SK-N-SH (cell line): ENCODE results near the gene EHBP1L1. TPM values are rescaled to one million over a fixed set of nuclear protein-coding genes. Genes with fewer than 3 reads are reported as not detected.

Experiments
- CTCF ChIA-PET: fragments of 300-600, 350-600 bp; formaldehyde crosslinking; extraction: SDS; loops from one replicate; lab custom pipeline; 2021; lab: Yijun Ruan, JAX
- POLR2A ChIA-PET: fragments of 350-600 bp; sonication (Branson Sonifier 250); formaldehyde crosslinking; extraction: SDS; loops from one replicate; lab custom pipeline; 2020; ENCODE audit warnings: antibody characterized with exemption, inconsistent platforms; lab: Yijun Ruan, JAX
- DNase-seq: peaks from one replicate; pipeline ENCODE4 v3.0.0; 2012
- H2AFZ ChIP-seq: fragments of 200-600 bp; sonication (generic); 2 replicates; pipeline ENCODE4 v1.8.1; 2016; ENCODE audit warnings: antibody characterized with exemption, mild to moderate bottlenecking, low read depth
- H3F3A ChIP-seq: fragments of 200-600 bp; sonication (generic); replicated peaks from 2 replicates; pipeline ENCODE3; 2016; ENCODE audit warnings: antibody characterized with exemption, mild to moderate bottlenecking; ENCODE audit not compliant: insufficient read depth
- H3K27ac ChIP-seq, 2 experiments: fragments of 200-500 bp in 1 of 2; fragments of 200-600 bp in 1 of 2; sonication (Bioruptor generic) in 1 of 2; sonication (generic), shearing (Covaris generic) in 1 of 2; 2 replicates each; pipeline versions ENCODE4 v1.5.1 to v1.6.1; 2014 to 2016; ENCODE audit warnings: low read depth in 2 of 2, inconsistent platforms in 1 of 2, low read length in 1 of 2, mild to moderate bottlenecking in 1 of 2, mixed read lengths in 1 of 2
- H3K27me3 ChIP-seq: fragments of 200-600 bp; sonication (generic), shearing (Covaris generic); 2 replicates; pipeline ENCODE4 v1.6.1; 2016; ENCODE audit warnings: mixed run types; ENCODE audit not compliant: insufficient read depth
- H3K36me3 ChIP-seq, 2 experiments: fragments of 200-500 bp in 1 of 2; fragments of 200-600 bp in 1 of 2; sonication (Bioruptor generic) in 1 of 2; sonication (generic) in 1 of 2; replicated peaks in 1 of 2; 2 replicates each; pipeline versions ENCODE3 to v1.5.1; 2014 to 2016; ENCODE audit warnings: low read length in 1 of 2, mild to moderate bottlenecking in 1 of 2; ENCODE audit not compliant: insufficient read depth in 2 of 2, control insufficient read depth in 1 of 2
- H3K4me1 ChIP-seq, 2 experiments: fragments of 200-500 bp in 1 of 2; fragments of 200-600 bp in 1 of 2; sonication (Bioruptor generic) in 1 of 2; sonication (generic), shearing (Covaris generic) in 1 of 2; 2 replicates each; pipeline versions ENCODE4 v1.5.1 to v1.6.1; 2014 to 2016; ENCODE audit warnings: low read depth in 1 of 2, low read length in 1 of 2, mixed run types in 1 of 2; ENCODE audit not compliant: insufficient read depth in 2 of 2, control insufficient read depth in 1 of 2
- H3K4me2 ChIP-seq: fragments of 200-600 bp; sonication (generic), shearing (Covaris generic); 2 replicates; pipeline ENCODE4 v1.6.1; 2017; ENCODE audit warnings: mixed run types
- H3K4me3 ChIP-seq, 2 experiments: fragments of 200-500 bp in 1 of 2; fragments of 200-600 bp in 1 of 2; sonication (Bioruptor generic) in 1 of 2; sonication (generic), shearing (Covaris generic) in 1 of 2; 2 replicates each; pipeline versions ENCODE4 v1.5.1 to v1.8.1; 2014 to 2016; ENCODE audit warnings: low read depth in 2 of 2, inconsistent platforms in 1 of 2, low read length in 1 of 2, mild to moderate bottlenecking in 1 of 2, mixed read lengths in 1 of 2, moderate library complexity in 1 of 2
- H3K79me2 ChIP-seq: fragments of 200-600 bp; sonication (generic); 2 replicates; pipeline ENCODE4 v1.8.1; 2017; ENCODE audit warnings: mild to moderate bottlenecking; ENCODE audit not compliant: insufficient read depth
- H3K9ac ChIP-seq: fragments of 200-600 bp; sonication (generic); 2 replicates; pipeline ENCODE4 v1.6.1; 2017; ENCODE audit warnings: mixed run types
- H3K9me2 ChIP-seq: fragments of 200-600 bp; sonication (generic); 2 replicates; pipeline ENCODE4 v1.6.1; 2017; ENCODE audit warnings: mixed run types
- H3K9me3 ChIP-seq: fragments of 200-600 bp; sonication (generic); 2 replicates; pipeline ENCODE4 v1.6.1; 2017; ENCODE audit warnings: mixed run types, mild to moderate bottlenecking, moderate library complexity
- H4K20me1 ChIP-seq: fragments of 200-600 bp; sonication (generic); 2 replicates; pipeline ENCODE4 v1.6.1; 2017; ENCODE audit warnings: mild to moderate bottlenecking, mixed run types; ENCODE audit not compliant: insufficient read depth
- CHD2 ChIP-seq: fragments of 150-350 bp; IDR thresholded peaks from 2 replicates; pipeline ENCODE4 v1.6.1; 2018; ENCODE audit warnings: low read length; ENCODE audit not compliant: partially characterized antibody
- EZH2phosphoT487 ChIP-seq: fragments of 200-600 bp; sonication (generic); IDR thresholded peaks from 2 replicates; pipeline ENCODE4 v1.6.1; 2017; ENCODE audit warnings: low read depth, mixed run types, mild to moderate bottlenecking, antibody characterized with exemption, moderate library complexity, borderline replicate concordance
- FOSL2 ChIP-seq: IDR thresholded peaks from 2 replicates; pipeline ENCODE4 v1.4.0; 2012; ENCODE audit warnings: low read depth, mild to moderate bottlenecking, moderate library complexity, borderline replicate concordance
- GABPA ChIP-seq: IDR thresholded peaks from 2 replicates; pipeline ENCODE4 v1.4.0; 2012; ENCODE audit warnings: low read depth, mild to moderate bottlenecking
- GATA2 ChIP-seq: sonication (generic); formaldehyde crosslinking; IDR thresholded peaks from 2 replicates; pipeline ENCODE4 v1.5.0; 2020; ENCODE audit warnings: mild to moderate bottlenecking, missing genetic modification reagents
- JUND ChIP-seq: IDR thresholded peaks from 2 replicates; pipeline ENCODE4 v1.4.0; 2012
- MEF2A ChIP-seq: IDR thresholded peaks from 2 replicates; pipeline ENCODE4 v1.4.0; 2012; ENCODE audit warnings: low read depth, borderline replicate concordance
- MXI1 ChIP-seq: IDR thresholded peaks from 2 replicates; pipeline ENCODE4 v1.6.1; 2012; ENCODE audit warnings: mild to moderate bottlenecking, low read depth, low read length, improper control_type of control experiment
- NRF1 ChIP-seq: IDR thresholded peaks from 2 replicates; pipeline ENCODE4 v1.6.1; 2012; ENCODE audit warnings: low read depth, mild to moderate bottlenecking, low read length
- RCOR1 ChIP-seq: fragments of 150-350 bp; IDR thresholded peaks from 2 replicates; pipeline ENCODE4 v1.6.1; 2017; ENCODE audit warnings: antibody characterized with exemption, low read length
- SMC3 ChIP-seq: IDR thresholded peaks from 2 replicates; pipeline ENCODE4 v1.6.1; 2012; ENCODE audit warnings: low read depth, low read length, improper control_type of control experiment
- YY1 ChIP-seq: IDR thresholded peaks from 2 replicates; pipeline ENCODE4 v1.4.0; 2012; ENCODE audit warnings: low read depth, mild to moderate bottlenecking
- WGBS: methylation state at CpG from one replicate; pipeline ENCODE4 v1.1.6; 2017; ENCODE audit warnings: low lambda C conversion rate; 5-methylcytosine and 5-hydroxymethylcytosine counted together
- polyA plus RNA-seq, 3 experiments: library from polyadenylated mRNA; depleted of rRNA; stranded (reverse); fragments of >200 nt; gene quantifications; 2 replicates each; pipeline ENCODE4 v1.2.3, GENCODE V29; 2012
- TF ChIP-seq, protein P1 (sequence below): IDR thresholded peaks from 2 replicates; pipeline ENCODE4 v1.4.0; 2012; ENCODE audit warnings: low read depth, borderline replicate concordance
- TF ChIP-seq, protein P2 (sequence below): fragments of 200-600 bp; sonication (generic); IDR thresholded peaks from 2 replicates; pipeline ENCODE4 v1.6.1; 2017; ENCODE audit warnings: antibody characterized with exemption, mild to moderate bottlenecking, moderate library complexity
- TF ChIP-seq, protein P3 (sequence below): IDR thresholded peaks from 2 replicates; pipeline ENCODE4 v1.4.0; 2012; ENCODE audit warnings: low read depth, borderline replicate concordance
- TF ChIP-seq, protein P4 (sequence below): IDR thresholded peaks from 2 replicates; pipeline ENCODE4 v1.4.0; 2012; ENCODE audit warnings: low read depth

The EHBP1L1 gene
- polyA plus RNA-seq, 1 of the 3 experiments (the other 2 are of a cell fraction), result 48.7 TPM

DNA sequence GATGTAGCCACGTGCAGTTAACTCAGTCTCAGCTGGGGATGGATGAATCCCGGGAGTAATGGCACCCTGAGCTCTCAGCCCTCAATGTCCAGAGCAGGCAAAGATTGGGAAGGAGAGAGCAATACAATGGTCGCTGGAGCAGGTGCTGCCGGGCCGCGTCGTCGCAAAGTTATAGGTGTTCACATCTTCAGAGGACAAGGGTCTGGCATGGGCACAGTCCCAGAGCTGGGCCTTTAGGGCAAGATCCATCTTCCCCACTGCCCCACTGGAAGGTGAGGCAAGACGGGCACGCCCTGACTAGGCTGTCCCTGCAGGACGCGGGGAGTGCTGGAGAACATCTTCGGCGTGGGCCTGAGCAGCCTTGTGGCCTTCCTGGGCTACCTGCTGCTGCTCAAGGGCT is 47.3 kb downstream of the EHBP1L1 start:
- POLR2A ChIA-PET, result interaction anchor here (1.6 kb wide), 1 partner anchor 8 kb away, joined by 5 read pairs; no protein-coding TSS in a partner anchor
- H4K20me1 ChIP-seq, result 0 out of 2 replicates have a peak, but pooled peaks cover 11% of the 10 kb centered on the region

DNA sequence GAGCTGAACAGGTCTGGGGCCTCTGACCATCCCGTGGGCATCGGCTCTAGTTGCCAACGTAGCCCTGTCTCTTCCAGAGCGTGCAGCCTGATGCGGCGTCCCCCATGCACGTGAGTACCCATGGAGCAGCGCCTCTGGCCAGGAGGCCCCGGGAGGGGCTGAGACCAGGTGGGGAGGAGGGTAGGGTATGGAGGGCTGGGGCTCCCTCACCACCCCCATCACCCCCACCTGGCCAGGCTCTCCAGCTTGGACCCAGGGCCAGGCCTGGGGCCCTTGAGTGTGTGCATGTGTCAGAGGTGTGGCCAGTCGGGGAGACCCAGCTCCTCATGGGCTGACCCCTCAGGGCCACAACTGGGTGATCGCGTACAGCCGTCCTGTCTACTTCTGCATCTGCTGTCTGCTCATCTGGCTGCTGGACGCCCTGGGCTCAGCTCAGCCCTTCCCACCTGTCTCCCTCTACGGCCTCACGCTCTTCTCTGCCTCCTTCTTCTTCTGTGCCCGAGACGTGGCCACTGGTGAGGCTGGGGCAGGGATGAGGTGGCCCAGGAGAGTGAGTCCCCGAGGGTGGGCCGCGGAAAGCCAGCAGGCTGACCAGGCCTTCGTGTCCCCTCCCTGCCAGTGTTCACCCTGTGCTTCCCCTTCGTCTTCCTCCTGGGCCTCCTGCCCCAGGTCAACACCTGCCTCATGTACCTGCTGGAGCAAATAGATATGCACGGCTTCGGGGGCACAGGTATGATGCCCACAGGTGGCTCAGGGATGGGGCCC is 48.2 kb downstream of the EHBP1L1 start:
- Histone ChIP-seq H4K20me1 (0 out of 2 replicates have a peak, but pooled peaks cover 5% of the 10 kb centered on the region), H3K4me3 (no peak overlapping the region), H3K4me1 (no peaks in the 10 kb centered on the region), H3K27me3 (no peaks in the 10 kb centered on the region), H2AFZ (no peak overlapping the region), H3K36me3 (peaks cover 16 to 89% of the 10 kb centered on the region in 2 experiments), H3K79me2 (peaks cover 25% of the 10 kb centered on the region; the same call in 1 of the 2 replicates), H3K9me2 (no peaks in the 10 kb centered on the region), H3K9ac (no peak overlapping the region), H3F3A (no peaks in the 10 kb centered on the region), H3K4me2 (no peak overlapping the region), H3K27ac (no peak overlapping the region; a peak in 1 of 4 replicates), H3K9me3 (no peaks in the 10 kb centered on the region)
- no peak for DNase-seq
- 97% methylated on average over 22 of the region's 25 CpGs for WGBS
- ChIA-PET POLR2A (interaction anchor here (1.6 kb wide), 1 partner anchor 9 kb away, joined by 5 read pairs; no protein-coding TSS in a partner anchor), CTCF (interaction anchor here (1.4 kb wide), 1 partner anchor 51 kb away, joined by 3 read pairs; no protein-coding TSS in a partner anchor)
- TF ChIP-seq JUND (no peak), RCOR1 (no peak), FOSL2 (no peak), CHD2 (no peak), GABPA (no peak), GATA2 (no peak), NRF1 (no peak)
- TF ChIP-seq, protein P1, sequence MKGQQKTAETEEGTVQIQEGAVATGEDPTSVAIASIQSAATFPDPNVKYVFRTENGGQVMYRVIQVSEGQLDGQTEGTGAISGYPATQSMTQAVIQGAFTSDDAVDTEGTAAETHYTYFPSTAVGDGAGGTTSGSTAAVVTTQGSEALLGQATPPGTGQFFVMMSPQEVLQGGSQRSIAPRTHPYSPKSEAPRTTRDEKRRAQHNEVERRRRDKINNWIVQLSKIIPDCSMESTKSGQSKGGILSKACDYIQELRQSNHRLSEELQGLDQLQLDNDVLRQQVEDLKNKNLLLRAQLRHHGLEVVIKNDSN, result no peak

More for the DNA sequence above, 47.3 kb downstream of the EHBP1L1 start:
- H2AFZ ChIP-seq, result no peak overlapping the region
- peaks cover 20 to 91% of the 10 kb centered on the region in 2 experiments for H3K36me3 ChIP-seq
- TF ChIP-seq GABPA (no peak), YY1 (no peak), EZH2phosphoT487 (no peak), MXI1 (no peak), RCOR1 (no peak), GATA2 (no peak), SMC3 (no peak), MEF2A (no peak)
- TF ChIP-seq, protein P2, sequence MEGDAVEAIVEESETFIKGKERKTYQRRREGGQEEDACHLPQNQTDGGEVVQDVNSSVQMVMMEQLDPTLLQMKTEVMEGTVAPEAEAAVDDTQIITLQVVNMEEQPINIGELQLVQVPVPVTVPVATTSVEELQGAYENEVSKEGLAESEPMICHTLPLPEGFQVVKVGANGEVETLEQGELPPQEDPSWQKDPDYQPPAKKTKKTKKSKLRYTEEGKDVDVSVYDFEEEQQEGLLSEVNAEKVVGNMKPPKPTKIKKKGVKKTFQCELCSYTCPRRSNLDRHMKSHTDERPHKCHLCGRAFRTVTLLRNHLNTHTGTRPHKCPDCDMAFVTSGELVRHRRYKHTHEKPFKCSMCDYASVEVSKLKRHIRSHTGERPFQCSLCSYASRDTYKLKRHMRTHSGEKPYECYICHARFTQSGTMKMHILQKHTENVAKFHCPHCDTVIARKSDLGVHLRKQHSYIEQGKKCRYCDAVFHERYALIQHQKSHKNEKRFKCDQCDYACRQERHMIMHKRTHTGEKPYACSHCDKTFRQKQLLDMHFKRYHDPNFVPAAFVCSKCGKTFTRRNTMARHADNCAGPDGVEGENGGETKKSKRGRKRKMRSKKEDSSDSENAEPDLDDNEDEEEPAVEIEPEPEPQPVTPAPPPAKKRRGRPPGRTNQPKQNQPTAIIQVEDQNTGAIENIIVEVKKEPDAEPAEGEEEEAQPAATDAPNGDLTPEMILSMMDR, result no peak
- TF ChIP-seq, protein P3, sequence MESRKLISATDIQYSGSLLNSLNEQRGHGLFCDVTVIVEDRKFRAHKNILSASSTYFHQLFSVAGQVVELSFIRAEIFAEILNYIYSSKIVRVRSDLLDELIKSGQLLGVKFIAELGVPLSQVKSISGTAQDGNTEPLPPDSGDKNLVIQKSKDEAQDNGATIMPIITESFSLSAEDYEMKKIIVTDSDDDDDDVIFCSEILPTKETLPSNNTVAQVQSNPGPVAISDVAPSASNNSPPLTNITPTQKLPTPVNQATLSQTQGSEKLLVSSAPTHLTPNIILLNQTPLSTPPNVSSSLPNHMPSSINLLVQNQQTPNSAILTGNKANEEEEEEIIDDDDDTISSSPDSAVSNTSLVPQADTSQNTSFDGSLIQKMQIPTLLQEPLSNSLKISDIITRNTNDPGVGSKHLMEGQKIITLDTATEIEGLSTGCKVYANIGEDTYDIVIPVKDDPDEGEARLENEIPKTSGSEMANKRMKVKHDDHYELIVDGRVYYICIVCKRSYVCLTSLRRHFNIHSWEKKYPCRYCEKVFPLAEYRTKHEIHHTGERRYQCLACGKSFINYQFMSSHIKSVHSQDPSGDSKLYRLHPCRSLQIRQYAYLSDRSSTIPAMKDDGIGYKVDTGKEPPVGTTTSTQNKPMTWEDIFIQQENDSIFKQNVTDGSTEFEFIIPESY, result no peak
- TF ChIP-seq, protein P4, sequence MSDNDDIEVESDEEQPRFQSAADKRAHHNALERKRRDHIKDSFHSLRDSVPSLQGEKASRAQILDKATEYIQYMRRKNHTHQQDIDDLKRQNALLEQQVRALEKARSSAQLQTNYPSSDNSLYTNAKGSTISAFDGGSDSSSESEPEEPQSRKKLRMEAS, result no peak
- no peak for DNase-seq
- H3K4me1 ChIP-seq, result no peaks in the 10 kb centered on the region
- H3K27me3 ChIP-seq, result no peaks in the 10 kb centered on the region
- H3K27ac ChIP-seq, result no peak overlapping the region
- H3K9me3 ChIP-seq, result no peaks in the 10 kb centered on the region
- H3K4me2 ChIP-seq, result no peak overlapping the region
- H3K9ac ChIP-seq, result no peak overlapping the region
- H3K9me2 ChIP-seq, result no peaks in the 10 kb centered on the region
- no peak overlapping the region for H3K4me3 ChIP-seq
- no peaks in the 10 kb centered on the region for H3F3A ChIP-seq
- peaks cover 34% of the 10 kb centered on the region for H3K79me2 ChIP-seq
- CTCF ChIA-PET, result interaction anchor here (0.8 to 1.4 kb wide), 2 partner anchors 50 to 88 kb away, joined by 3 read pairs; no protein-coding TSS in a partner anchor
- WGBS, result 91% methylated on average over 5 of the region's 14 CpGs
